Fibroblast of the aortic adventitia (primary cell): ENCODE measurements around the gene CWC27. TPM values are rescaled to one million over a fixed set of nuclear protein-coding genes. Genes with fewer than 3 reads are reported as not detected.

Experiments
- DNase-seq: peaks from one replicate; pipeline ENCODE4 v3.0.0-alpha.2; 2010; ENCODE audit warnings: low read depth
- H3K4me3 ChIP-seq: 2 replicates; pipeline ENCODE4 v1.5.1; 2011; ENCODE audit warnings: low read depth, mild to moderate bottlenecking, control low read depth, low read length, moderate library complexity
- total RNA-seq: library from RNA; depleted of rRNA; stranded (reverse); fragments of >200 nt; gene quantifications from 2 replicates; pipeline ENCODE4 v1.2.3, GENCODE V29; 2012; ENCODE audit warnings: low replicate concordance
- TF ChIP-seq, protein P1 (sequence below): IDR thresholded peaks from 2 replicates; pipeline ENCODE4 v1.5.1; 2011; ENCODE audit warnings: mild to moderate bottlenecking, low read length, control low read depth, inconsistent platforms; ENCODE audit not compliant: insufficient read depth

CWC27 gene
- total RNA-seq, 1 donor: 22.6 TPM

DNA sequence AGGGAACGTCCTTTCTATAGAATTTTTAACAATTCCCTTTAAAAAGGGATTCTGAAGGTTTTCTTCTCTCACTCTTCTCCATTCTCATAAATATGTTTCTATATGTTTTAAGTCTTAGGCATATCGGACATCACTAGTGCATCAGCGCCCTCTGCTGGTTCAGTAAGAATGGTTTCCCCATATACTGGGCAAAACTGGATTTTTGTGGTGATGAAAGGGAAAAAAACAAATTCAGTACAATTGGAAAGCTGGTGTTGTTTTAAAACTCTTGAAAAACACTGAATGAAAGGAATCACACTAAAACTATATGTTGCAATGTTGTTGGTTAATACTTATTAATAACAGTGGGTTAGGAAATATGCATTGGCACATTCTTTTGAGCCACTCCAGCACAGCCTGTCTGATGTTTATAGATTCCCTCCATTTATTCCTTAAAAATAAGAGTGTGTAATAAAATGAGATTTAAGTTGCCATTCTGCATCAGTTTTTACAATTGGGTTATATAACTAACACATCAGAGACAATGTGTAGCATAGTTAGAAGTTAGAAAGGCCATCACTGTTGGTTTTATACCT is 15.8 kb downstream of the CWC27 start:
- H3K4me3 ChIP-seq: no peak overlapping the region
- peak; percentile 91 for DNase-seq
- TF ChIP-seq, protein P1, sequence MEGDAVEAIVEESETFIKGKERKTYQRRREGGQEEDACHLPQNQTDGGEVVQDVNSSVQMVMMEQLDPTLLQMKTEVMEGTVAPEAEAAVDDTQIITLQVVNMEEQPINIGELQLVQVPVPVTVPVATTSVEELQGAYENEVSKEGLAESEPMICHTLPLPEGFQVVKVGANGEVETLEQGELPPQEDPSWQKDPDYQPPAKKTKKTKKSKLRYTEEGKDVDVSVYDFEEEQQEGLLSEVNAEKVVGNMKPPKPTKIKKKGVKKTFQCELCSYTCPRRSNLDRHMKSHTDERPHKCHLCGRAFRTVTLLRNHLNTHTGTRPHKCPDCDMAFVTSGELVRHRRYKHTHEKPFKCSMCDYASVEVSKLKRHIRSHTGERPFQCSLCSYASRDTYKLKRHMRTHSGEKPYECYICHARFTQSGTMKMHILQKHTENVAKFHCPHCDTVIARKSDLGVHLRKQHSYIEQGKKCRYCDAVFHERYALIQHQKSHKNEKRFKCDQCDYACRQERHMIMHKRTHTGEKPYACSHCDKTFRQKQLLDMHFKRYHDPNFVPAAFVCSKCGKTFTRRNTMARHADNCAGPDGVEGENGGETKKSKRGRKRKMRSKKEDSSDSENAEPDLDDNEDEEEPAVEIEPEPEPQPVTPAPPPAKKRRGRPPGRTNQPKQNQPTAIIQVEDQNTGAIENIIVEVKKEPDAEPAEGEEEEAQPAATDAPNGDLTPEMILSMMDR: peak; percentile 74

DNA sequence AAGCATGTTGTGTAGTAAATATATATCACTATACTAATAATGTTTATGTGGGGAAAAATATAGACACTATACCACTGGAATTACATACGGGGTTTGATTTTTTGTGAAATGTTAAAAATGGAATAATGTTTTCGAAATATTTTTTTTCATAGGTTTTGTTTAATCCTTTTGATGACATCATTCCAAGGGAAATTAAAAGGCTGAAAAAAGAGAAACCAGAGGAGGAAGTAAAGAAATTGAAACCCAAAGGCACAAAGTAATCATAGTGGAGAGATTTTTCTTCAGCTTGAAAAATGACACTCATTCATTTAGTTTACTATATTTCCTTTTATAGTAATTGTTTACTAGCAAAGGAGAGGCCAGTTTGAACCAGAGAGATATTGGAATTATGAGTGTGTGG is 17.6 kb downstream of the CWC27 start:
- TF ChIP-seq, protein P1: no peak
- H3K4me3 ChIP-seq: no peak overlapping the region
- DNase-seq: no peak

- TF ChIP-seq, protein P1: no peak
- no peak for DNase-seq
- no peak overlapping the region for H3K4me3 ChIP-seq
Measured at GRCh38 chr5:64788156-64788555, 19.4 kb downstream of the CWC27 start.

DNA sequence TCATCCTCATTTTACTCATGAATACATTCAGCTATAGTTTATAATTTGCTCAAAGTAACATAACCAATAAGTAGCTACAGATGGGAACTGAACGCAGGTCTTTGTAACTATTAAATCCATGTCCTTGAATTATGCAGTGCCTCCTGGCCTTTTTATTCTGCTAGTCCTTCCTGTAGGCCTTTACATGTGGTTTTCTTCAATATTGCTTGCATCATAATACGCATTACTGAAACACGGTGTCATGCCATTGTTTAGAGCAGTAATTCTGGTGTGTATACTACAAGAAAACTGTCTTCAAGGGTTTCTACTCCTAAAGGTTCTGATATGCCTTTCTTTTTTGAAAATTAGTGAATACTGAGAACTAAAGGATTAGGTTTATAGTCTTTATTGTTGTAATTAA is 20.7 kb downstream of the CWC27 start:
- DNase-seq: peak; percentile 53
- no peak overlapping the region for H3K4me3 ChIP-seq
- TF ChIP-seq, protein P1: no peak

DNA sequence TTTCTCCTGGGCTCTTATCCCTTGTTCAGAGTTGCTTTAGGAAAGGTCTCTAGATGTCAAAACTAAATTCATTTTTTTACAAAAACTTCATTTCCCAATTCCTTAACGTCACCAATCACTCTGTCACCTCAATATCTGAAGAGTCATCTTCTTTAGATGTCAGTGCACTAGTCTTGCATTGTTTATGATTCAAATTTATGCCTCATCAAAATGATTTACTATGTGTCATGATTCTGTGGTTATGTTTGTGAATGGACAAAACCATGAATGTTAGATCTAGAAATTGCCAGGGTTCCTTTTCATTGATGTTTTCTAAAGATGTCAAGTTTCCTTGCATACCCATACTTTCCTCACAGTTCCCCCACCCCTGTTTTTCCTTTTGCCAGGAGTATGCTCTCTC is 21.5 kb downstream of the CWC27 start:
- TF ChIP-seq, protein P1: no peak
- H3K4me3 ChIP-seq: no peak overlapping the region
- DNase-seq: no peak

- no peak for DNase-seq
- TF ChIP-seq, protein P1: no peak
Measured at GRCh38 chr5:64792469-64792868, 23.7 kb downstream of the CWC27 start.

More at GRCh38 chr5:64792469-64792868, 23.7 kb downstream of the CWC27 start:
- H3K4me3 ChIP-seq: no peak overlapping the region
